GM12878 (cell line): ENCODE measurements around the gene COL2A1. TPM values are rescaled to one million over a fixed set of nuclear protein-coding genes. Genes with fewer than 3 reads are reported as not detected.

Experiments
- ATAC-seq: fragments of 200-7000 bp; cut with Tn5 transposase; 3 replicates; pipeline ENCODE4 v1.9.1; 2020; ENCODE audit warnings: mild to moderate bottlenecking, moderate library complexity
- BruUV-seq: library from RNA; stranded (reverse); fragments of 400-500 nt; replicated peaks from 2 replicates; lab custom pipeline; 2021; lab: Mats Ljungman, UMichigan
- CTCF ChIA-PET: fragments of 300-600 bp; sonication (Branson Sonifier 250); formaldehyde crosslinking; extraction: SDS; loops from one replicate; lab custom pipeline; 2021; ENCODE audit warnings: inconsistent platforms; lab: Yijun Ruan, JAX
- POLR2A ChIA-PET: fragments of 350-600 bp; formaldehyde crosslinking; extraction: SDS; loops from one replicate; lab custom pipeline; 2021; ENCODE audit warnings: inconsistent platforms; lab: Charles Lee
- RAD21 ChIA-PET: fragments of 300-600 bp; sonication (Branson Sonifier 250); formaldehyde crosslinking; loops from one replicate; lab custom pipeline; 2023; ENCODE audit warnings: antibody characterized with exemption; ENCODE audit not compliant: unreplicated experiment; lab: Charles Lee
- SMC1A ChIA-PET: fragments of 300-600 bp; sonication (Branson Sonifier 250); formaldehyde crosslinking; loops from one replicate; lab custom pipeline; 2023; ENCODE audit not compliant: unreplicated experiment, uncharacterized antibody; lab: Charles Lee
- DNase-seq: peaks from one replicate; pipeline ENCODE4 v3.0.0-alpha.2; 2011; ENCODE audit warnings: low read depth, low spot score
- FAIRE-seq: peaks from 3 replicates; lab custom pipeline; 2011; peaks lifted over from hg19 to GRCh38; lab: Jason Lieb, UNC
- H2AFZ ChIP-seq: 2 replicates; pipeline ENCODE4 v1.6.0; 2011; ENCODE audit warnings: low read depth, low read length, control low read depth; ENCODE audit not compliant: control insufficient read depth
- H3K27ac ChIP-seq: 2 replicates; pipeline ENCODE4 v1.5.1; 2011; ENCODE audit warnings: control low read depth; ENCODE audit not compliant: control insufficient read depth, insufficient read depth
- H3K27me3 ChIP-seq, 2 experiments: replicated peaks in 1 of 2; 2 replicates each; pipeline versions ENCODE4 v1.6.0 to v1.6.1; 2011; ENCODE audit warnings: low read length in 1 of 2; ENCODE audit not compliant: control insufficient read depth in 2 of 2, insufficient read depth in 2 of 2
- H3K36me3 ChIP-seq, 2 experiments: 2 replicates each; pipeline ENCODE4 v1.5.1; 2011; ENCODE audit warnings: low read length in 1 of 2; ENCODE audit not compliant: control insufficient read depth in 2 of 2, insufficient read depth in 2 of 2
- H3K4me1 ChIP-seq: 2 replicates; pipeline ENCODE4 v1.6.1; 2011; ENCODE audit warnings: mild to moderate bottlenecking, low read length, moderate library complexity, mixed read lengths; ENCODE audit not compliant: control insufficient read depth, insufficient read depth
- H3K4me2 ChIP-seq: 2 replicates; pipeline ENCODE4 v1.6.0; 2011; ENCODE audit warnings: control low read depth; ENCODE audit not compliant: control insufficient read depth, insufficient read depth
- H3K4me3 ChIP-seq: fragments of 200-600 bp; sonication (generic); 2 replicates; pipeline ENCODE4 v1.5.1; 2016
- H3K79me2 ChIP-seq: 2 replicates; pipeline ENCODE4 v1.6.0; 2011; ENCODE audit warnings: low read length; ENCODE audit not compliant: control insufficient read depth, insufficient read depth
- H3K9ac ChIP-seq: 2 replicates; pipeline ENCODE4 v1.8.0; 2011; ENCODE audit warnings: low read length, control low read depth, mixed read lengths; ENCODE audit not compliant: control insufficient read depth, insufficient read depth
- H3K9me3 ChIP-seq: replicated peaks from 3 replicates; pipeline ENCODE4 v1.5.1; 2011; ENCODE audit warnings: mild to moderate bottlenecking, low read length; ENCODE audit not compliant: control insufficient read depth, insufficient read depth
- H4K20me1 ChIP-seq: 2 replicates; pipeline ENCODE4 v1.6.0; 2011; ENCODE audit not compliant: control insufficient read depth, insufficient read depth
- ATF2 ChIP-seq: IDR thresholded peaks from 2 replicates; pipeline ENCODE4 v1.6.1; 2012; ENCODE audit warnings: low read length, inconsistent platforms
- CBFB ChIP-seq: IDR thresholded peaks from 2 replicates; pipeline ENCODE4 v1.6.1; 2016; ENCODE audit warnings: antibody characterized with exemption, low read depth
- CHD4 ChIP-seq: fragments of 200-600 bp; sonication (generic); IDR thresholded peaks from 2 replicates; pipeline ENCODE4 v1.6.1; 2016; ENCODE audit warnings: mild to moderate bottlenecking
- CREM ChIP-seq: IDR thresholded peaks from 2 replicates; pipeline ENCODE4 v1.6.1; 2014; ENCODE audit warnings: antibody characterized with exemption, low read depth
- IRF4 ChIP-seq: IDR thresholded peaks from 2 replicates; pipeline ENCODE4 v1.6.1; 2011; ENCODE audit warnings: low read depth, low read length
- JUND ChIP-seq: IDR thresholded peaks from 2 replicates; pipeline ENCODE4 v1.6.1; 2012; ENCODE audit warnings: low read depth, mild to moderate bottlenecking, low read length, improper control_type of control experiment, moderate library complexity
- MEF2A ChIP-seq: IDR thresholded peaks from 2 replicates; pipeline ENCODE4 v1.6.1; 2011; ENCODE audit warnings: low read depth, mild to moderate bottlenecking, low read length, moderate library complexity; ENCODE audit not compliant: insufficient read depth
- MYC ChIP-seq: IDR thresholded peaks from 2 replicates; pipeline ENCODE4 v1.6.1; 2011; ENCODE audit warnings: mild to moderate bottlenecking, low read length, moderate library complexity, inconsistent platforms; ENCODE audit not compliant: insufficient read depth, insufficient replicate concordance, insufficient read length, severe bottlenecking
- RAD21 ChIP-seq: IDR thresholded peaks from 2 replicates; pipeline ENCODE4 v1.6.1; 2011; ENCODE audit warnings: mild to moderate bottlenecking, low read depth, low read length, moderate library complexity; ENCODE audit not compliant: insufficient read depth
- RUNX3 ChIP-seq: IDR thresholded peaks from 2 replicates; pipeline ENCODE4 v1.6.1; 2012; ENCODE audit warnings: low read length, inconsistent platforms
- SIN3A ChIP-seq: IDR thresholded peaks from 2 replicates; pipeline ENCODE4 v1.6.1; 2012; ENCODE audit warnings: low read depth, low read length, improper control_type of control experiment
- SREBF2 ChIP-seq: IDR thresholded peaks from 2 replicates; pipeline ENCODE4 v1.6.1; 2012; ENCODE audit warnings: mild to moderate bottlenecking, low read length
- YBX1 ChIP-seq: fragments of 450-650 bp; IDR thresholded peaks from 2 replicates; pipeline ENCODE4 v1.6.1; 2016; ENCODE audit warnings: antibody characterized with exemption
- ZNF622 ChIP-seq: fragments of 450-650 bp; IDR thresholded peaks from 2 replicates; pipeline ENCODE4 v1.6.1; 2017; ENCODE audit warnings: mild to moderate bottlenecking, inconsistent platforms
- ZZZ3 ChIP-seq: IDR thresholded peaks from 2 replicates; pipeline ENCODE4 v1.6.1; 2011; ENCODE audit warnings: low read depth; ENCODE audit not compliant: control insufficient read depth, insufficient read length
- WGBS: methylation state at CpG from one replicate; pipeline ENCODE4 v1.1.6; 2016; ENCODE audit warnings: low lambda C conversion rate; ENCODE audit not compliant: insufficient replicate concordance, insufficient coverage; ENCODE audit errors: missing lambda C conversion rate; 5-methylcytosine and 5-hydroxymethylcytosine counted together
- in situ Hi-C: fragments of 300-500 bp; cut with MboI; formaldehyde crosslinking; loops from 9 replicates; pipeline ENCODE4 v1.14.3; 2018; ENCODE audit warnings: mixed read lengths
- intact Hi-C: fragments of 100-400 bp; cut with micrococcal nuclease; formaldehyde crosslinking; loops from one replicate; pipeline ENCODE4 v1.14.2; 2022; ENCODE audit not compliant: unreplicated experiment
- polyA plus RNA-seq, 11 experiments: library from polyadenylated mRNA; depleted of rRNA in 4 of 11; unstranded in 6 of 11; stranded (reverse) in 5 of 11; fragments of >200 nt; fragmentation: Nextera tagmentation in 4 of 11; fragmentation: Illumina TruSeq in 1 of 11; extraction: Ambion mirVana in 4 of 11; extraction: Trizol in 1 of 11; gene quantifications; 1 replicate in 1 of 11; 2 replicates in 10 of 11; pipeline versions ENCODE4 v1.2.1 to v1.2.3, GENCODE V29; 2011 to 2016; ENCODE audit warnings: inconsistent platforms in 2 of 11, missing spikeins in 2 of 11, low read depth in 1 of 11
- total RNA-seq, 4 experiments: library from RNA; depleted of rRNA in 3 of 4; stranded (reverse); fragments of >200 nt in 3 of 4; fragmentation: Illumina TruSeq in 1 of 4; extraction: Trizol in 1 of 4; gene quantifications; 2 replicates each; pipeline versions ENCODE4 v1.2.1 to v1.2.3, GENCODE V29; 2013 to 2021
- TF ChIP-seq, protein P1 (sequence below): fragments of 450-650 bp; IDR thresholded peaks from 2 replicates; pipeline ENCODE4 v1.6.1; 2017; ENCODE audit warnings: mild to moderate bottlenecking
- TF ChIP-seq, protein P2 (sequence below): fragments of 450-650 bp; formaldehyde crosslinking; IDR thresholded peaks from 2 replicates; pipeline ENCODE4 v1.4.0; 2022; ENCODE audit warnings: mild to moderate bottlenecking, moderate library complexity

COL2A1 gene
- total and polyA plus RNA-seq, 10 of the 15 experiments (the other 5 are each of a cell fraction or from before 2014, with no cell fraction given) = 0.06 to 0.67 (median 0.19) TPM; not detected in 1

DNA sequence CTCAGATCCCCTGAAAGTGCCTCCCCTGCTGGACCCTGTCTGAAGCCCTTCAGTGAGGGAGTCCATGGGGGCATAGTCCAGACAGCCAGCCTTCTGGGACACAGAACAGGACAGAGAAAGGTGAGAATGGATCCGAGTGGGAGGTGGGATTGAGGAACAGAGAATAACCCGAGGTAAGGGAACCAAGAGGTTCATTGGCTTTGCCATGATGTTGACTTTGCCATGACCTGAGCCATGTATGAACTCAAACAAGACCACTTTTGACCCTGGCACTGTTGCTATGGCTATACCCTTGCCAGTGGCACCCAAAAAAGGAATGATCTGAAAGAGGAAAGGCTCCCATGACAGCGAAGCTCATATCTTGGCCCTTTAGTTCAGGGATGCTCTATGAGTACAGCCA is 76.9 kb downstream of the COL2A1 start:
- H3K4me3 ChIP-seq = no peak overlapping the region
- ChIA-PET CTCF (no interaction called here), POLR2A (no interaction called here), SMC1A (interaction anchor here (1.1 to 1.5 kb wide), 3 partner anchors 11 to 22 kb away, joined by 3 to 4 read pairs (median 3); no protein-coding TSS in a partner anchor), RAD21 (no interaction called here)
- ATAC-seq (no peak), DNase-seq (no peak), FAIRE-seq (no peak)
- no TSS peak for BruUV-seq
- TF ChIP-seq ZZZ3 (no peak), SIN3A (no peak), SREBF2 (no peak), CHD4 (no peak), RUNX3 (no peak), JUND (no peak), CREM (no peak), RAD21 (no peak), ZNF622 (no peak), ATF2 (no peak), YBX1 (no peak), MYC (no peak), MEF2A (no peak), IRF4 (no peak), CBFB (no peak)
- TF ChIP-seq, protein P1, sequence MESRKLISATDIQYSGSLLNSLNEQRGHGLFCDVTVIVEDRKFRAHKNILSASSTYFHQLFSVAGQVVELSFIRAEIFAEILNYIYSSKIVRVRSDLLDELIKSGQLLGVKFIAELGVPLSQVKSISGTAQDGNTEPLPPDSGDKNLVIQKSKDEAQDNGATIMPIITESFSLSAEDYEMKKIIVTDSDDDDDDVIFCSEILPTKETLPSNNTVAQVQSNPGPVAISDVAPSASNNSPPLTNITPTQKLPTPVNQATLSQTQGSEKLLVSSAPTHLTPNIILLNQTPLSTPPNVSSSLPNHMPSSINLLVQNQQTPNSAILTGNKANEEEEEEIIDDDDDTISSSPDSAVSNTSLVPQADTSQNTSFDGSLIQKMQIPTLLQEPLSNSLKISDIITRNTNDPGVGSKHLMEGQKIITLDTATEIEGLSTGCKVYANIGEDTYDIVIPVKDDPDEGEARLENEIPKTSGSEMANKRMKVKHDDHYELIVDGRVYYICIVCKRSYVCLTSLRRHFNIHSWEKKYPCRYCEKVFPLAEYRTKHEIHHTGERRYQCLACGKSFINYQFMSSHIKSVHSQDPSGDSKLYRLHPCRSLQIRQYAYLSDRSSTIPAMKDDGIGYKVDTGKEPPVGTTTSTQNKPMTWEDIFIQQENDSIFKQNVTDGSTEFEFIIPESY = no peak
- TF ChIP-seq, protein P2, sequence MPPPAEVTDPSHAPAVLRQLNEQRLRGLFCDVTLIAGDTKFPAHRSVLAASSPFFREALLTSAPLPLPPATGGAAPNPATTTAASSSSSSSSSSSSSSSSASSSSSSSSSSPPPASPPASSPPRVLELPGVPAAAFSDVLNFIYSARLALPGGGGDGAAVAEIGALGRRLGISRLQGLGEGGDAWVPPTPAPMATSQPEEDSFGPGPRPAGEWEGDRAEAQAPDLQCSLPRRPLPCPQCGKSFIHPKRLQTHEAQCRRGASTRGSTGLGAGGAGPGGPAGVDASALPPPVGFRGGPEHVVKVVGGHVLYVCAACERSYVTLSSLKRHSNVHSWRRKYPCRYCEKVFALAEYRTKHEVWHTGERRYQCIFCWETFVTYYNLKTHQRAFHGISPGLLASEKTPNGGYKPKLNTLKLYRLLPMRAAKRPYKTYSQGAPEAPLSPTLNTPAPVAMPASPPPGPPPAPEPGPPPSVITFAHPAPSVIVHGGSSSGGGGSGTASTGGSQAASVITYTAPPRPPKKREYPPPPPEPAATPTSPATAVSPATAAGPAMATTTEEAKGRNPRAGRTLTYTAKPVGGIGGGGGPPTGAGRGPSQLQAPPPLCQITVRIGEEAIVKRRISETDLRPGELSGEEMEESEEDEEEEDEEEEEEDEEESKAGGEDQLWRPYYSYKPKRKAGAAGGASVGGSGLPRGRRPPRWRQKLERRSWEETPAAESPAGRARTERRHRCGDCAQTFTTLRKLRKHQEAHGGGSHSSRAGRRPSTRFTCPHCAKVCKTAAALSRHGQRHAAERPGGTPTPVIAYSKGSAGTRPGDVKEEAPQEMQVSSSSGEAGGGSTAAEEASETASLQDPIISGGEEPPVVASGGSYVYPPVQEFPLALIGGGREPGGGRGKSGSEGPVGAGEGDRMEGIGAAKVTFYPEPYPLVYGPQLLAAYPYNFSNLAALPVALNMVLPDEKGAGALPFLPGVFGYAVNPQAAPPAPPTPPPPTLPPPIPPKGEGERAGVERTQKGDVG (CRISPR knock-in tag) = no peak
- no peak overlapping the region for H3K4me2 ChIP-seq
- H4K20me1 ChIP-seq = 0 out of 2 replicates have a peak, but pooled peaks cover 2% of the 10 kb centered on the region
- no peaks in the 10 kb centered on the region for H3K79me2 ChIP-seq
- H3K36me3 ChIP-seq = no peaks in the 10 kb centered on the region
- in situ Hi-C loops (no loop called here), intact Hi-C loops (no loop called here)
- no peak overlapping the region for H3K27ac ChIP-seq
- H3K9ac ChIP-seq = no peak overlapping the region
- H3K9me3 ChIP-seq = no peaks in the 10 kb centered on the region
- H3K4me1 ChIP-seq = no peaks in the 10 kb centered on the region
- WGBS = 20% methylated on average over 3 of the region's 3 CpGs
- peaks cover 7 to 14% of the 10 kb centered on the region in 2 experiments for H3K27me3 ChIP-seq
- H2AFZ ChIP-seq = no peak overlapping the region
